Choroid plexus epithelial cell (primary cell): ENCODE results near the gene DIAPH1.
A peak's percentile ranks its signal among the peaks of the same experiment; 100 is the strongest.

Source experiments
- DNase-seq: peaks from one replicate; pipeline ENCODE4 v3.0.0-alpha.2; 2010; ENCODE audit warnings: low read depth
- H3K4me3 ChIP-seq: 2 replicates; pipeline ENCODE4 v1.5.1; 2011; ENCODE audit warnings: low read depth, mild to moderate bottlenecking, control low read depth, low read length, moderate library complexity
- CTCF ChIP-seq: conservative IDR thresholded peaks from 2 replicates; pipeline ENCODE4 v1.5.1; 2011; ENCODE audit warnings: low read depth, mild to moderate bottlenecking, control low read depth, inconsistent platforms, low read length, moderate library complexity

The DIAPH1 gene

GRCh38 chr5:141557681-141558136 is 61.1 kb downstream of the DIAPH1 start:
- H3K4me3 ChIP-seq, result peak overlapping the region; percentile 43
- DNase-seq, result peak; percentile 100
- TF ChIP-seq CTCF, result peak; percentile 87

- no peak for TF ChIP-seq CTCF
- H3K4me3 ChIP-seq, result no peak overlapping the region
- DNase-seq, result peak; percentile 65
Observed at GRCh38 chr5:141547921-141548320, 70.9 kb downstream of the DIAPH1 start.

GRCh38 chr5:141547488-141547887 is 71.3 kb downstream of the DIAPH1 start:
- no peak overlapping the region for H3K4me3 ChIP-seq
- TF ChIP-seq CTCF, result no peak
- DNase-seq, result peak; percentile 61

- H3K4me3 ChIP-seq, result no peak overlapping the region
- no peak for DNase-seq
- TF ChIP-seq CTCF, result no peak
Observed at GRCh38 chr5:141543053-141543452, 75.7 kb downstream of the DIAPH1 start.

- DNase-seq, result no peak
- TF ChIP-seq CTCF, result no peak
- no peak overlapping the region for H3K4me3 ChIP-seq
Observed at GRCh38 chr5:141534492-141535213, 84.1 kb downstream of the DIAPH1 start.

GRCh38 chr5:141533897-141534296 is 84.9 kb downstream of the DIAPH1 start:
- DNase-seq, result no peak
- TF ChIP-seq CTCF, result no peak
- H3K4me3 ChIP-seq, result no peak overlapping the region

GRCh38 chr5:141532726-141533125 is 86.1 kb downstream of the DIAPH1 start:
- H3K4me3 ChIP-seq, result no peak overlapping the region
- no peak for TF ChIP-seq CTCF
- DNase-seq, result no peak
